ENCODE data around the gene IRF6.

IRF6 gene

GRCh38 chr1:209805875-209806760, at the start of gene IRF6:
Gene IRF6, minus strand, starts transcription at chr1:209806142. Its CDS starts 4,729 bp downstream, at chr1:209801413.
- TF ChIP-seq, protein P1, sequence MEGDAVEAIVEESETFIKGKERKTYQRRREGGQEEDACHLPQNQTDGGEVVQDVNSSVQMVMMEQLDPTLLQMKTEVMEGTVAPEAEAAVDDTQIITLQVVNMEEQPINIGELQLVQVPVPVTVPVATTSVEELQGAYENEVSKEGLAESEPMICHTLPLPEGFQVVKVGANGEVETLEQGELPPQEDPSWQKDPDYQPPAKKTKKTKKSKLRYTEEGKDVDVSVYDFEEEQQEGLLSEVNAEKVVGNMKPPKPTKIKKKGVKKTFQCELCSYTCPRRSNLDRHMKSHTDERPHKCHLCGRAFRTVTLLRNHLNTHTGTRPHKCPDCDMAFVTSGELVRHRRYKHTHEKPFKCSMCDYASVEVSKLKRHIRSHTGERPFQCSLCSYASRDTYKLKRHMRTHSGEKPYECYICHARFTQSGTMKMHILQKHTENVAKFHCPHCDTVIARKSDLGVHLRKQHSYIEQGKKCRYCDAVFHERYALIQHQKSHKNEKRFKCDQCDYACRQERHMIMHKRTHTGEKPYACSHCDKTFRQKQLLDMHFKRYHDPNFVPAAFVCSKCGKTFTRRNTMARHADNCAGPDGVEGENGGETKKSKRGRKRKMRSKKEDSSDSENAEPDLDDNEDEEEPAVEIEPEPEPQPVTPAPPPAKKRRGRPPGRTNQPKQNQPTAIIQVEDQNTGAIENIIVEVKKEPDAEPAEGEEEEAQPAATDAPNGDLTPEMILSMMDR (IDR thresholded peaks at IDR 0.05; ENCODE audit: insufficient read depth, low read length, poor library complexity, severe bottlenecking), result no peak
- no peaks in the 10 kb centered on the region for H3K36me3 ChIP-seq (ENCODE audit: control insufficient read depth, insufficient read depth, low read length)
- peak; percentile 76 for DNase-seq (ENCODE audit: extremely low read depth, insufficient read length)
- H3K4me3 ChIP-seq (replicated peaks; ENCODE audit: low read depth, low read length), result 0 out of 2 replicates have a peak within 1 kb of the TSS, but pooled peaks have one; percentile 7
- H3K27me3 ChIP-seq (replicated peaks; ENCODE audit: control insufficient read depth, insufficient read depth, low read length), result no peaks in the 10 kb centered on the region

DNA sequence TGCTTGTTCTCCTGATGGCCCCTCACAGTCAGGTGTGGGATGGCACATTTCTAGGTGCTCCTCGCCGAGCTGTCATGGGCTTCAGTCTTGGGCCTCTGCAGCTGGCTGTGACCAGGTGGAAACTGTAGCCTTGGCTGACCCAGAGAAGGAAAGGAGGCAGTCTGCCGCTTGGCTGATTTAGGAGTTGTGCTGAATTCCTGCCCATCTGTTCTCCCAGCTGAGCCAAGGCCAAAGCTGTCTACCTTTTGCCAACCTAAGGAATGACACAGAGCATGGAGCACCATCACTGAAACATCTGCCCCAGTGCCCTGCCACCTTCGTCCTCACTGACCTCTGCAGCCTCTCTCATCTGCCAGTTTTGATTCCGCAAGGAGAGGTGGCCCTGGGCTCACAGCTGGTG, 49.7 kb upstream of the IRF6 start:
- TF ChIP-seq, protein P1 (IDR thresholded peaks at IDR 0.05; ENCODE audit: insufficient read depth, low read length, poor library complexity, severe bottlenecking), result no peak
- Histone ChIP-seq H3K27me3 (replicated peaks; ENCODE audit: control insufficient read depth, insufficient read depth, low read length) (no peaks in the 10 kb centered on the region), H3K36me3 (ENCODE audit: control insufficient read depth, insufficient read depth, low read length) (peaks cover 4% of the 10 kb centered on the region), H3K4me3 (replicated peaks; ENCODE audit: low read depth, low read length) (no peak overlapping the region)
- no peak for DNase-seq (ENCODE audit: extremely low read depth, insufficient read length)

DNA sequence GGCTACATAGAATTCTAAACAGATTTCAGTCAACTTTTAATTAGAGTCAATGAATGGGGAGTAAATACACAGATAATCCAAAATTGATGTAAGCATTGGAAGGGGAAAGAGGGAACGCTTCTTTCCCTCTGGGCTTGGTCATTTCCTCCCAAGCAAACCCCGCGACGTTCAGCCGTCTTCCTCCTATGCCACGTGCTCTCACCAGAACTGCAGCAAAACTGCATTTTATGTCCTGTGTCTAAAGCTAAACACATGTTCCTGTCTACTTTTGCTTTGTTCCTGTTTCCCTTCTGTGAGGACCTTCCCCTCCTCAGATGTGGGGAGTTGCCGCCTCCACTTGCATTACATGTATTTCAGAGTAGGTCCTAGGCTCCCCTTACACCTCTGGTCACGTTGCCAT, 49.1 kb upstream of the IRF6 start:
- H3K36me3 ChIP-seq (ENCODE audit: control insufficient read depth, insufficient read depth, low read length), result peaks cover 4% of the 10 kb centered on the region

GRCh38 chr1:209854196-209854595, 48.3 kb upstream of the IRF6 start:
- DNase-seq (ENCODE audit: extremely low read depth, insufficient read length), result no peak
- Histone ChIP-seq H3K4me3 (replicated peaks; ENCODE audit: low read depth, low read length) (no peak overlapping the region), H3K36me3 (ENCODE audit: control insufficient read depth, insufficient read depth, low read length) (peaks cover 7% of the 10 kb centered on the region), H3K27me3 (replicated peaks; ENCODE audit: control insufficient read depth, insufficient read depth, low read length) (no peaks in the 10 kb centered on the region)
- TF ChIP-seq, protein P1 (IDR thresholded peaks at IDR 0.05; ENCODE audit: insufficient read depth, low read length, poor library complexity, severe bottlenecking), result no peak

More for the DNA sequence above, 49.1 kb upstream of the IRF6 start:
- no peak for DNase-seq (ENCODE audit: extremely low read depth, insufficient read length)
- Histone ChIP-seq H3K4me3 (replicated peaks; ENCODE audit: low read depth, low read length) (no peak overlapping the region), H3K27me3 (replicated peaks; ENCODE audit: control insufficient read depth, insufficient read depth, low read length) (no peaks in the 10 kb centered on the region)
- TF ChIP-seq, protein P1 (IDR thresholded peaks at IDR 0.05; ENCODE audit: insufficient read depth, low read length, poor library complexity, severe bottlenecking), result no peak

DNA sequence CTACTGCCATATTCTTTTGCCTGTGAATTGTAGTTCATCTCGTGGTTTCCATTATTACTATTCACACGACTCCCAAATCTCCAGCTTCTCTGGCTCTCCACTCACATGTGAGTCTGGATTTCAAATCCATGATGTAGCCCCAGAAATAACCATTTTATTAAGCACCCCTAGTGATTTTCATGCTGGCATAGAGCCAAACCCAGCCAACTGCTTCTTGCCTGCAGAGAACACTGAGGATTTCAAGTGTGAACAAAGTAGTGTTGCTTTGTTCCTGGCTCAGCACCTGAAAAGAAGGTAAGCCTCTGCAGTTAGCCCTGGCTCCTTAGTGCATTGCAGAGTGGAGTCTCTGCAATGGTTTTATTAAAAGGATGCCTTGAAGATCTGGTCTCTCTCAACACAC, 47.7 kb upstream of the IRF6 start:
- no peaks in the 10 kb centered on the region for H3K27me3 ChIP-seq (replicated peaks; ENCODE audit: control insufficient read depth, insufficient read depth, low read length)
- DNase-seq (ENCODE audit: extremely low read depth, insufficient read length), result no peak
- TF ChIP-seq, protein P1 (IDR thresholded peaks at IDR 0.05; ENCODE audit: insufficient read depth, low read length, poor library complexity, severe bottlenecking), result no peak
- no peak overlapping the region for H3K4me3 ChIP-seq (replicated peaks; ENCODE audit: low read depth, low read length)
- peaks cover 11% of the 10 kb centered on the region for H3K36me3 ChIP-seq (ENCODE audit: control insufficient read depth, insufficient read depth, low read length)

Data from GM06990 (cell line).